GM19438 (cell line): ENCODE data around the gene FUT6.
A peak's percentile ranks its signal among the peaks of the same experiment; 100 is the strongest.

ENCODE experiments used
- ATAC-seq: cut with Tn5 transposase; IDR thresholded peaks from one replicate; pipeline ENCODE4 v1.9.1; 2021; ENCODE audit warnings: low read depth; ENCODE audit not compliant: unreplicated experiment

Gene FUT6

DNA sequence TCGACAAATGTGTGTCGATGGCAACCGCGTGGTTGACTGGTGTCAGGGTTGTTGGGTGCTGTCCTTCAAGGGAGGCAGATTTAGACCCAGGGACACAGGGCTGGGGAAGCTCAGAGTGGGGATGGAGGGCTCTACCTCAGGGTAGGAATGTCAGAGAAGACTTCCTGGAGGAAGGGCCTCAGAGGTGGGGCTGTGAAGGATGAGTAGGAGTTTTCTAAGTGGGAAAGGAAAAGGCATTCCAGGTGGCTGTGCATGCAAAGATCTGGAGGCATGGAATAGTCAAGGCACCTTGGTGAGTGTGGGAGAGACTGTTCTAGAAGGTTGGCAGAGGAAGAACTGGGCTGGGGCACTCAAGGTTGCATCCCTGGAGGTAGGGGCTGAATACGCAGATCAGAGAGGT is 32.6 kb downstream of the FUT6 start:
- no peak for ATAC-seq

DNA sequence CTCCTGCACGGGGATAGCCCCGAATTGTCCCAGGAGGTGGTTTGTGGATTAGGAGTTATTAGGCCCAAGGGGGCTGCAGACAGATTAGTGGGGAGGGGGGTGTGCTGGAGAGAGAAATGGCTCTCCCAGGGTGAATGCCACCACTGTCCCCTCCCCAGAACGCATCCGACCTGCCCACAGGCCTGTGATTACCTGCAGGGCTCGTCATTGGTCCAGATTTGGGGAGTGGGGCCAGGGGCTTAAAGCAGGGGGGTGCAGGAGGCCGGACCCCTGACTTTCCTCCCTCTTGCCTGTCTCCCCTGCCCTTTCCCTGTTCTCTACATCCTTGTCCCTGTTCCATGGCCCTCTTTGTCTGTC is 33.4 kb downstream of the FUT6 start:
- ATAC-seq, result no peak

DNA sequence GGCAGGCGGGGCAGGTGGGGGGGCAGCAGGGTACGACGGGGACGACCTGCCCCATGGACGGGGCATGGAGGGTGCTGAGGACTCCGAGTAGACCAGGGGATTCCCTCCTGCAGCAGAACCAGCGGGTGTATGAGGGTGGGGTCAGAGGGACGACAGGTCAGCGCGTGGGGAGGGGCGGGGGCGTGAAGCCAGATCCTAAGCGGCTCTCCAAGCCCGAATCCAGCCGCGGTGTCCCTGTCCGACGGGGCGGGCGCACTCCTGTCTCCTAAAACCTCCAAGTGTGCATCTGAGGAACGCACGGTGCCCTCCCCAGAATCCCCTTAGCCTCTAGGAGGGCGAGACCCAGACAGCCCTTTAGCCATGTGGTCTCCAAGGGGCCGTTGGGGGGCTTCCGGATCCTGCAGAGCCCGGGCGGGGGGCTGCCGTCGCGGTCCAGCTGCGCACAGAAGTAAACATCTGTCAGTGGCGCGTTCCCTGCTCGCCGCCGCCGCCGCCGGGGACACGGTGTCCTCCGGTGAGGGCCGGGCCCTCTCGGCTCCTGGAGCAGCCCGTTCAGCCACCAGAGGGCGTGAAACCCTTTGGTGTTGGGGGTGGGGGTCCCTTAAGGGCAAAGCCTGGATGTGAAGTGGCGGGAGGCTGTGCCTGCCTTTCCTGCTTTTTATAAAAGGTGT is 33.9 kb downstream of the FUT6 start:
- no peak for ATAC-seq

GRCh38 chr19:5804516-5805461 is 34.7 kb downstream of the FUT6 start, which contains the start of gene NRTN:
Gene NRTN (plus strand): TSS chr19:5805067. CDS start chr19:5824166, 19,099 bp downstream.
- ATAC-seq, result no peak

DNA sequence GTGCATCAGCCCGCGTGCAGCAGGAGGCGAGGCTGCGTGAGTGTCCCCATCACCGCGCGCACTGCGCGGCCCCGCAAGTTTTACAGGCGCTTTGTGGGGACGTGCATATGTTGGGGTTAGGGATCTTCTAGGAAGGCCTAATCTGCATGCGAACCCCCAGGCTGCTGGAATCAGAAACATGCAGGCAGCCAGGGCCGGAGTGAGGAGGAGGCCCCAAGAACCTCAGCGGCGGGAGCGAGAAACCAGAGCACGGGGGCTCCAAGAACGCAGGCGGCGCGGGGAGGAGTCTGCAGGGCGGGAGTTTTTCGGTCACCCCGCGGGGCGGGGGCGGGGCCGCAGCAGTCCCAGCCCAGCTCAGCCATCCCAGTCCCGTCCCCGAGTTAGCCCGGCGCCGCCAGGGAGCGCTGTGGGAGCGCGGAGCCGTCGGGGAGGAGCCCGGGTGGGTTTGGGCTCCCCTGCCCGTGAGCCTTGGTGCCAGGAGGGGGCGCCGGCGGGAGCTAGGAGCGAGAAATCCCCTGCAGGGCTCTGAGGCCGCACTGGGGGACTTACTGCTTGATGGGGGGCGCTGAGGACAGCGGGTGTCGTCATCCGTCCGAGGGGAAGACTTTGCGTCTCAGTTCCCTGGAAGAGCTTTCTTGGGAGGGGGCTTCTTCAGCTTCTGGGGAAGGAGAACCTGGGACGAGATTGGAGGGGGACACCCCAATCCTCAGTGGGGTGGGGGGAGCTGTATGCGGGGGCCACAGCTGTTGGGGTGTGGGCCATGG is 35.6 kb downstream of the FUT6 start:
- peak; percentile 64 for ATAC-seq

- ATAC-seq, result no peak
These were observed 36.1 kb downstream of the FUT6 start for GRCh38 chr19:5803441-5803751.

- no peak for ATAC-seq
These were observed 37.5 kb downstream of the FUT6 start for GRCh38 chr19:5801796-5802619.

DNA sequence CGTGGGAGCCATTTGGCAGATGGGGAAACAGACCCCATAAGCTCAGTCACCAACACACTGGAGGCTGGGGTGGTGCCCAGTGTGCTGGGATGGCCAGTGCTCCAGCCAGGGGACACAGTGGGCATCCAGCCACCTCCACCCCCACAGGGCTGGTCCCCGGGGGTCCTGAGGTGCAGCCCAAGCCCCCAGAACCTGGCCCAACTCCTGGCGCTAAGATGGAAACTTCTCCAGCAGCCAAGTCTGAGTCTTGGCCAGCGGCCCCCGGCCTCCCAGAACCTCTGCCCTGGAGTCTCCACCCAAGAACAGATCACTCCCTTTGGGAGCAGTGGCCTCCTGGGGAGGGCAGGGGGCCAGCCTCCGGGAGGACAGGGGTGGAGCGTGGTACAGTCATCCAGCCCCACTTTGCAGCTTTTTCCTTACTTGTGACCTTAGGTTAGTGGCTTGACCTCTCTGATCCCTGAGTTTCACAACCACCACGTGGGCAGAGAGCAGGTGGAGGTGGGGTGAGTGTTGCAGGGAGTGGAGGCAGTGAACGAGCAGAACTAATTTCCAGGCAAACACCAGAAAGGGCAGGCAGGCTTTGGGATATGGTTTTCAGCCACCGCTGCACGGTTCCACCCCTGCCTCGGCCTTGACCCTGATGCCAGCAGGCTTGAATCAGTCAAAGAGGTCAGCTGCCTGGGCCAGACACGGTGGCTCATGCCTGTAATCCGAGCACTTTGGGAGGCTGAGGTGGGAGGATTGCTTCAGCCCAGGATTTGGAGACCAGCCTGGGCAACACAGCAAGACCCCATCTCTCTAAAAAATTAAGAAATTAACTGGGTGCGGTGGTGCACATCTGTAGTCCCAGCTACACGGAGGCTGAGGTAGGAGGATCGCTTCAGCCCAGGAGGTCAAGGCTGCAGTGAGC is 38.9 kb downstream of the FUT6 start:
- no peak for ATAC-seq

DNA sequence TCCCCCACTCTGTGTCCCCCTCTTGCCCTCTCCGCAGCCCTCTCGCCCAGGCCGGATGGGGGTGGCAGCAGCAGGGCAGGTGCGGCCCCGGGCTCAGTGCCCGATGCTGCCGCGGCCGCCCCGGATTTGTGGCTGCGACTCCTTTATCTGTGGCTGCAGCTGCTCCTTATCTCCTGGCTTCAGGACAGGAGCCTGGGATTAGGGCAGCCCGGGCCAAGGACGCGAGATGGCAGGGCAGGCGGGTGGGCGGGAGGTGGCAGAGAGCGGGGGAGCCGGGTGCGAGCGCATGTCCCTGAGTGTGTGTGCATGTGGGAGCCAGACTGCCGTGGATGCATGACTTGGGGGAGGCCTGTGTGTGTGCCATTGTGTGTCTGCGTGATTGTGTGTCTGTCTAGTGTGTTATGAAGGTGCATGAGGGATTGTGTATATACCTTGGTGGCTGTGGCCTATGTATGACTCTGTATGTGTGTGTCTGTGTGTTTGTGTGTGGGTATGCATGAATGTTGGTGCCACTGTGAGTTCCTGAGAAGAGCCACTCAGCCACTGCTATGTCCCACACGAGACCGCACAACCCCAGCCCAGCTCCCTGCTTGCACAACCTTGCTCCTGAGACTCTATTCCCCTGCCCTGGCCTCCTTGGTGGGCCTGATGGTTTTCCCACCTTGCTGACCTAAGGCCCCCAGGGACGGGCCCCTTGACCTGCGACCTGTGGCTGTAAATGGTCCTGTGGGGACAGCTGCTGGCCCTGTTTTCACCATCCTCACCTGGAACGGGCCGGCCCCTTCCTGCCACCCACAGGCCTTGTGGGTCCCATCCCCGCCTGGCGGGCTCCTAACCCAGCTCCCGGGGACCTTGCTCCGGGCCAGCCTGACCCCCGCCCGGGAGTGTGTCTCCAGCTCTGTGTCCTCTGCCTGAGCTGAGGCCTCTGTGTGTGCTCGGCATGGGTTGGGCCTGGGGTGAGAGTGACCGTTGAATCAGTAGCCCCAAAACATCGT is 40.0 kb downstream of the FUT6 start:
- no peak for ATAC-seq

DNA sequence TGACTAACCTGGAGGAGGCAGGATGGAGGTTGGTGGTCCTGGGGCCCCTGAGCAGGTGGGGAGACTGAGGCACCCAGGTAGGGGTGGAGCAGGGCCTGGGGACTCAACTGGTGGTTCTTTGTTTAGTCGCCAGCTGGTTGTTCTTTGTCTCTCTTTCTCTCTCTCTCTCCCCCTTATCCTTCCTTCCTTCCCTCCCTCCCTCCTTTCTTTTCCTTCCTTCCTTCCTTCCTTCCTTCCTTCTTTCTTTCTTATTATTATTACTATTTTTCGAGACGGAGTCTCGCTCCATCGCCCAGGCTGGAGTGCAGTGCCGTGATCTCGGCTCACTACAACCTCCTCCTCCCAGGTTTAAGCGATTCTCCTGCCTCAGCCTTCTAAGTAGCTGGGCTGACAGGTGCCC is 41.3 kb downstream of the FUT6 start:
- ATAC-seq, result no peak

GRCh38 chr19:5795382-5795919 is 44.1 kb downstream of the FUT6 start:
- ATAC-seq, result no peak

GRCh38 chr19:5793188-5793587 is 46.3 kb downstream of the FUT6 start:
- no peak for ATAC-seq

GRCh38 chr19:5792224-5792623 is 47.3 kb downstream of the FUT6 start:
- no peak for ATAC-seq

GRCh38 chr19:5790559-5791520 is 48.7 kb downstream of the FUT6 start, which contains the start of gene DUS3L:
Gene DUS3L (minus strand): TSS chr19:5791163. CDS start chr19:5791141, 22 bp downstream.
- ATAC-seq, result peak; percentile 80

DNA sequence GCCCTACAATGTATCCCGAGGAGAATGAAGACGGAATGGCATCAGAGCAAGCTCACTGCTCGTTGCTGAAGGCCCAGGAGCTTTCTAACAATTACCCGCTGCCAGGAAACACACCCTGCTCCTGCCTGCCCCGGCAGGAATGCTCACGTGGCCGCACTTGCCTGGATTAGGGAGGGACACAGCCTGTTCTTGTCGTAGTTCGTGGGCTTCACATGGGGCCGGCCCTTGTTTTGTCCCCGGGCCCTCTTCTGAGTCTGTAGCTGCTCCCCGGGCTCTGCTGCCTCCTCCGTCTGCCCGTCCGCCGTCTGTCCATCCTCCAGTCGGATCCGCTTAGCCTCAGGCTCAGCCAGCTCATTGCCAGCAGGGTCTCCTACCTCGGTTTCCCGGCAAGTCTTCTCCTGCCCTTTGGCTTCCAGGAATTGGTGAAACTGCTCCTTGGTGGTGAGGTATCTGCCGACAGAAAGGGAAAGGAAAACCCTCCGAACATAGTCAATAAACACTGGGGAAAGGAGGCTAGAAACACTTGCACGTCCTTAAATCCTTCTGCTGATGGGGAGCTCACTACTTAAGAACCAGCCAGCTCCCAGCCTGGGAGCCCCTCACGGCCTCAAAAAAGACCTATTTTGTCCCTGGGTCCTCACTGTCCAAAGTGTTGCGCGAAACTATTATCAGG is 49.5 kb downstream of the FUT6 start:
- ATAC-seq, result no peak

- no peak for ATAC-seq
These were observed 50.1 kb downstream of the FUT6 start for GRCh38 chr19:5789351-5789761.
